ENCODE data around the gene SOCS6. TPM values are rescaled to one million over a fixed set of nuclear protein-coding genes. Genes with fewer than 3 reads are reported as not detected.

The SOCS6 gene
- total and polyA plus RNA-seq, 2 of the 13 experiments (the other 11 are each of a cell fraction or from before 2014, with no cell fraction given) = 18.6 to 38.3 TPM

GRCh38 chr18:70337139-70337972, 48.5 kb downstream of the SOCS6 start (continued):
- peak; percentile 14; the same call in 1 of the 2 replicates for TF ChIP-seq CREM (IDR thresholded peaks at IDR 0.05)
- no peak for TF ChIP-seq CREM (CRISPR knock-in tag; IDR thresholded peaks at IDR 0.05)
- no peak for TF ChIP-seq HNRNPUL1 (IDR thresholded peaks at IDR 0.05; ENCODE audit: low read depth, low read length)
- TF ChIP-seq MED1 (CRISPR knock-in tag; IDR thresholded peaks at IDR 0.05) = peak; percentile 68
- no peak for TF ChIP-seq RARG (CRISPR knock-in tag; IDR thresholded peaks at IDR 0.05; ENCODE audit: low read depth)
- TF ChIP-seq ELF3 (CRISPR knock-in tag; IDR thresholded peaks at IDR 0.05) = peak; percentile 24; the same call in 1 of the 2 replicates
- TF ChIP-seq REL (CRISPR knock-in tag; conservative IDR thresholded peaks at IDR 0.05) = no peak

DNA sequence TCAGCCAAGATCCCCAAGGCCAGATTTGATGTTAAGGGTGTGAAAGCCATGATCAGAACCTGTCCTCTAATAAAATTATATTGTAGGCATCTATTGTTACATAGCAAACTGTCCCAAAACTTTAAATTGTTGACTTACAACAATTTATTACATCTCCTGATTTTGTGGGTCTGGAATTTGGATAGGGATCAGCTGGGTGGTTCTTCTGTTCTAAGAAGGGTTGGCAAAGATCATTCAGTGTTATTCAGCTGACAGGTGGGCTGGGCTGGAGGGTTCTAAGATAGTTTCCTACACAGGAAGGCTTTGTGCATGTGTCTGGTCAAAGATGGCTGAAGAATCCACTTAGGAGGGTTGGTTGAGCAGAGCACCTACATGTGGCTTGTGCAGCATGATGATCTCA, 50.0 kb downstream of the SOCS6 start:
- no peak for TF ChIP-seq GLMP (CRISPR knock-in tag; IDR thresholded peaks at IDR 0.05; ENCODE audit: borderline replicate concordance)
- peak; percentile 100 for TF ChIP-seq ZNF331 (CRISPR knock-in tag; IDR thresholded peaks at IDR 0.05)
- no peak for TF ChIP-seq ZNF703 (CRISPR knock-in tag; IDR thresholded peaks at IDR 0.05; ENCODE audit: borderline replicate concordance)
- TF ChIP-seq TIGD3 (CRISPR knock-in tag; IDR thresholded peaks at IDR 0.05; ENCODE audit: borderline replicate concordance) = no peak
- TF ChIP-seq HES4 (CRISPR knock-in tag; IDR thresholded peaks at IDR 0.05; ENCODE audit: borderline replicate concordance) = no peak
- TF ChIP-seq ZNF563 (CRISPR knock-in tag; IDR thresholded peaks at IDR 0.05) = no peak
- TF ChIP-seq, protein P1, sequence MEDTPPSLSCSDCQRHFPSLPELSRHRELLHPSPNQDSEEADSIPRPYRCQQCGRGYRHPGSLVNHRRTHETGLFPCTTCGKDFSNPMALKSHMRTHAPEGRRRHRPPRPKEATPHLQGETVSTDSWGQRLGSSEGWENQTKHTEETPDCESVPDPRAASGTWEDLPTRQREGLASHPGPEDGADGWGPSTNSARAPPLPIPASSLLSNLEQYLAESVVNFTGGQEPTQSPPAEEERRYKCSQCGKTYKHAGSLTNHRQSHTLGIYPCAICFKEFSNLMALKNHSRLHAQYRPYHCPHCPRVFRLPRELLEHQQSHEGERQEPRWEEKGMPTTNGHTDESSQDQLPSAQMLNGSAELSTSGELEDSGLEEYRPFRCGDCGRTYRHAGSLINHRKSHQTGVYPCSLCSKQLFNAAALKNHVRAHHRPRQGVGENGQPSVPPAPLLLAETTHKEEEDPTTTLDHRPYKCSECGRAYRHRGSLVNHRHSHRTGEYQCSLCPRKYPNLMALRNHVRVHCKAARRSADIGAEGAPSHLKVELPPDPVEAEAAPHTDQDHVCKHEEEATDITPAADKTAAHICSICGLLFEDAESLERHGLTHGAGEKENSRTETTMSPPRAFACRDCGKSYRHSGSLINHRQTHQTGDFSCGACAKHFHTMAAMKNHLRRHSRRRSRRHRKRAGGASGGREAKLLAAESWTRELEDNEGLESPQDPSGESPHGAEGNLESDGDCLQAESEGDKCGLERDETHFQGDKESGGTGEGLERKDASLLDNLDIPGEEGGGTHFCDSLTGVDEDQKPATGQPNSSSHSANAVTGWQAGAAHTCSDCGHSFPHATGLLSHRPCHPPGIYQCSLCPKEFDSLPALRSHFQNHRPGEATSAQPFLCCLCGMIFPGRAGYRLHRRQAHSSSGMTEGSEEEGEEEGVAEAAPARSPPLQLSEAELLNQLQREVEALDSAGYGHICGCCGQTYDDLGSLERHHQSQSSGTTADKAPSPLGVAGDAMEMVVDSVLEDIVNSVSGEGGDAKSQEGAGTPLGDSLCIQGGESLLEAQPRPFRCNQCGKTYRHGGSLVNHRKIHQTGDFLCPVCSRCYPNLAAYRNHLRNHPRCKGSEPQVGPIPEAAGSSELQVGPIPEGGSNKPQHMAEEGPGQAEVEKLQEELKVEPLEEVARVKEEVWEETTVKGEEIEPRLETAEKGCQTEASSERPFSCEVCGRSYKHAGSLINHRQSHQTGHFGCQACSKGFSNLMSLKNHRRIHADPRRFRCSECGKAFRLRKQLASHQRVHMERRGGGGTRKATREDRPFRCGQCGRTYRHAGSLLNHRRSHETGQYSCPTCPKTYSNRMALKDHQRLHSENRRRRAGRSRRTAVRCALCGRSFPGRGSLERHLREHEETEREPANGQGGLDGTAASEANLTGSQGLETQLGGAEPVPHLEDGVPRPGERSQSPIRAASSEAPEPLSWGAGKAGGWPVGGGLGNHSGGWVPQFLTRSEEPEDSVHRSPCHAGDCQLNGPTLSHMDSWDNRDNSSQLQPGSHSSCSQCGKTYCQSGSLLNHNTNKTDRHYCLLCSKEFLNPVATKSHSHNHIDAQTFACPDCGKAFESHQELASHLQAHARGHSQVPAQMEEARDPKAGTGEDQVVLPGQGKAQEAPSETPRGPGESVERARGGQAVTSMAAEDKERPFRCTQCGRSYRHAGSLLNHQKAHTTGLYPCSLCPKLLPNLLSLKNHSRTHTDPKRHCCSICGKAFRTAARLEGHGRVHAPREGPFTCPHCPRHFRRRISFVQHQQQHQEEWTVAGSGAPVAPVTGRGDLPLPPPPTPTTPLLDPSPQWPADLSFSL (CRISPR knock-in tag; IDR thresholded peaks at IDR 0.05) = no peak
- ChIA-PET CTCF (ENCODE audit: low intra/inter-chr PET ratio, low total read pairs) (no interaction called here), POLR2A (no interaction called here)
- Histone ChIP-seq H3K9me3 (ENCODE audit: low read length) (peaks cover 11% of the 10 kb centered on the region), H3K4me1 (ENCODE audit: insufficient read depth, low read length) (peaks cover 61% of the 10 kb centered on the region), H3K36me3 (replicated peaks in 1 of 2; ENCODE audit: control insufficient read depth in 1 of 2, insufficient read depth in 2 of 2, low read length in 2 of 2) (peaks cover 0 to 4% of the 10 kb centered on the region in 2 experiments; a peak in 2 of 5 replicates), H2AFZ (ENCODE audit: low read length) (no peak overlapping the region), H4K20me1 (ENCODE audit: insufficient read depth, low read length) (no peaks in the 10 kb centered on the region), H3K4me2 (ENCODE audit: low read depth, low read length) (no peak overlapping the region), H3K27me3 (ENCODE audit: control insufficient read depth in 1 of 2, insufficient read depth in 2 of 2, low read length in 2 of 2) (no peaks in the 10 kb centered on the region), H3K9ac (ENCODE audit: insufficient read depth, low read depth, low read length) (no peak overlapping the region), H3K27ac (ENCODE audit: extremely low read length, insufficient read depth, low read length) (no peak overlapping the region), H3K4me3 (replicated peaks in 1 of 3; ENCODE audit: insufficient read depth in 1 of 3, low read depth in 2 of 3, low read length in 3 of 3) (no peak overlapping the region), H3K79me2 (ENCODE audit: insufficient read depth, low read length) (peaks cover 14% of the 10 kb centered on the region)
- in situ Hi-C loops (cut with HindIII; ENCODE audit: extremely low pct_ligation_motif_present, low pct_unique_long_range_greater_than_20kb) = loop anchor here (5.0 to 10.0 kb wide), 2 partner anchors 38 to 96 kb away; no protein-coding TSS in a partner anchor
- ATAC-seq (no peak), FAIRE-seq (no peak), DNase-seq (ENCODE audit: low spot score) (no peak)
- intact Hi-C loops (cut with micrococcal nuclease; ENCODE audit: unreplicated experiment) = no loop called here
- BruUV-seq (replicated peaks) = no TSS peak

All from HepG2 (cell line).